Esophagus muscularis mucosa (tissue), 3 donors: ENCODE results near the gene NPY4R2.
"Not testable (repeated sequence)": the region's sequence is repeated elsewhere in the genome, so short reads cannot be mapped to it uniquely, and the experiment has no call there.

Experiments
- EP300 ChIP-seq: sonication (generic); formaldehyde crosslinking; IDR thresholded peaks from one replicate; pipeline ENCODE4 v1.6.1; 2017; ENCODE audit warnings: antibody characterized with exemption
- POLR2AphosphoS5 ChIP-seq, 2 donors: sonication (generic); formaldehyde crosslinking; IDR thresholded peaks; one replicate each; pipeline ENCODE4 v1.6.1; 2017; ENCODE audit warnings: antibody characterized with exemption in 2 of 2

DNA sequence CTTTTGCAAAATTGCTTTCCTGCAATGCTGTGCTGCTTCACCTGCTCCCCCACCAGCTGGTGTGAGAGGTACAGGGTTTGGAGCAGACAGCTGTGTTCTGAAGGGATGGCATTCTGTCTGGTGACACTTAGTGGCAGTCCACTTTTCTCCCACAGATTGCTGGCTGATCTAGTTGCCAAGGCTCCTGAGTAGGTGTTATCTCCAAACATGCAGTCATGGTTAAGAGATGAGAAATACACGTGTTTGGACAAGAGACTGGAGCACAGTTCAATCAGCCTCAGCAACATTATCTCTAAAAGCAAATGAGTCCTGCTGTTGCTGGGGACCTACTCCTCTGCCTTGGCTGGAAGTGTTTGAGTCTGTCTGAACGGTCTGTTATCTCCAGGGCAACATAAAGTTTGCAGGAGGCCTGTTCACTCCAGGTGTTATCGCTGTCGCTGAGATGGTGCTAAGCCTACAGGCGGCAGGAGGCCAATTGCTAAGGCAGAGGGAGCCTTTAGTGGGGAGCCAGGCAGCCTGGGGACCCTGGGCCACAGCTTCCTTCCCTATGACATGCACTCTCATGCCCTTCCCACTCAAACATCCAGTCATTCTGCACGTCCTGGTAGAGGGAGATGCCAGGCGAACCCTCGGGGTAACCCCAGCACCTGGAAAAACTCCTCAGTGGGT lies 24.0 kb downstream of the NPY4R2 start:
- not testable (repeated sequence) for TF ChIP-seq EP300; POLR2AphosphoS5 (IDR thresholded peaks at IDR 0.05)
